Fibroblast of lung (primary cell): ENCODE results near the gene KRT2. TPM values are rescaled to one million over a fixed set of nuclear protein-coding genes. Genes with fewer than 3 reads are reported as not detected.

Experiments
- DNase-seq, 2 donors: peaks; one replicate each; pipeline versions ENCODE4 v3.0.0 to v3.0.0-alpha.2; 2010; ENCODE audit warnings: low read depth in 2 of 2
- H2AFZ ChIP-seq: 2 replicates; pipeline ENCODE4 v1.5.1; 2012; ENCODE audit warnings: low read length, control low read depth, inconsistent platforms
- H3K27ac ChIP-seq: 2 replicates; pipeline ENCODE4 v1.5.1; 2011; ENCODE audit warnings: low read length, control low read depth; ENCODE audit not compliant: insufficient read depth
- H3K27me3 ChIP-seq: 2 replicates; pipeline ENCODE4 v1.5.1; 2011; ENCODE audit warnings: mild to moderate bottlenecking, low read length; ENCODE audit not compliant: control insufficient read depth, insufficient read depth
- H3K36me3 ChIP-seq: 2 replicates; pipeline ENCODE4 v1.5.1; 2011; ENCODE audit warnings: low read length; ENCODE audit not compliant: control insufficient read depth, insufficient read depth
- H3K4me1 ChIP-seq: 2 replicates; pipeline ENCODE4 v1.5.1; 2011; ENCODE audit warnings: low read length; ENCODE audit not compliant: control insufficient read depth, insufficient read depth; ENCODE audit errors: extremely low read depth
- H3K4me2 ChIP-seq: 2 replicates; pipeline ENCODE4 v1.5.1; 2011; ENCODE audit warnings: low read length, control low read depth; ENCODE audit not compliant: insufficient read depth; ENCODE audit errors: extremely low read depth
- H3K4me3 ChIP-seq, 4 experiments: fragments of 200-600 bp in 1 of 4; sonication (generic) in 1 of 4; replicated peaks in 1 of 4; 2 replicates each; pipeline ENCODE4 v1.5.1; 2011 to 2016; ENCODE audit warnings: low read length in 4 of 4, low read depth in 3 of 4, mild to moderate bottlenecking in 3 of 4, control low read depth in 2 of 4, inconsistent platforms in 1 of 4, mixed read lengths in 1 of 4; ENCODE audit not compliant: insufficient read depth in 1 of 4; ENCODE audit errors: control extremely low read depth in 1 of 4
- H3K79me2 ChIP-seq: 2 replicates; pipeline ENCODE4 v1.5.1; 2012; ENCODE audit warnings: mild to moderate bottlenecking, low read length, inconsistent platforms; ENCODE audit not compliant: control insufficient read depth, insufficient read depth
- H3K9ac ChIP-seq: 2 replicates; pipeline ENCODE4 v1.5.1; 2011; ENCODE audit warnings: mild to moderate bottlenecking, low read length, control low read depth; ENCODE audit not compliant: insufficient read depth
- H3K9me3 ChIP-seq: 2 replicates; pipeline ENCODE4 v1.5.1; 2012; ENCODE audit warnings: low read depth, low read length; ENCODE audit not compliant: control insufficient read depth, insufficient read depth
- H4K20me1 ChIP-seq: 2 replicates; pipeline ENCODE4 v1.5.1; 2011; ENCODE audit warnings: low read length; ENCODE audit not compliant: control insufficient read depth, insufficient read depth; ENCODE audit errors: extremely low read depth
- CTCF ChIP-seq, 2 donors: IDR thresholded peaks in 1 of 2; conservative IDR thresholded peaks in 1 of 2; 1 replicate in 1 of 2; 2 replicates in 1 of 2; pipeline ENCODE4 v1.5.1; 2011 to 2012; ENCODE audit warnings: low read length in 2 of 2, control low read depth in 1 of 2, inconsistent platforms in 1 of 2, low read depth in 1 of 2, mild to moderate bottlenecking in 1 of 2
- EZH2 ChIP-seq: IDR thresholded peaks from 2 replicates; pipeline ENCODE4 v1.5.1; 2012; ENCODE audit warnings: low read length, control low read depth, mild to moderate bottlenecking; ENCODE audit errors: missing control alignments
- polyA plus RNA-seq, 2 donors: library from polyadenylated mRNA; depleted of rRNA in 1 of 2; stranded (reverse) in 1 of 2; unstranded in 1 of 2; fragments of >200 nt; gene quantifications; 2 replicates each; pipeline ENCODE4 v1.2.1, GENCODE V29; 2011 to 2012; ENCODE audit warnings: missing spikeins in 1 of 2
- total RNA-seq: library from RNA; depleted of rRNA; stranded (reverse); fragments of >200 nt; gene quantifications from 2 replicates; pipeline ENCODE4 v1.2.1, GENCODE V29; 2014

KRT2 gene
- total and polyA plus RNA-seq, 2 donors (not counting 1 experiment from before 2014, with no cell fraction given): not detected

- Histone ChIP-seq H3K4me3 (no peak overlapping the region), H3K9ac (no peak overlapping the region), H4K20me1 (no peaks in the 10 kb centered on the region), H3K79me2 (no peaks in the 10 kb centered on the region), H2AFZ (no peak overlapping the region), H3K4me2 (no peak overlapping the region), H3K4me1 (no peaks in the 10 kb centered on the region), H3K27ac (no peak overlapping the region), H3K9me3 (no peaks in the 10 kb centered on the region), H3K36me3 (no peaks in the 10 kb centered on the region), H3K27me3 (peaks cover 13% of the 10 kb centered on the region)
- no peak for DNase-seq
- TF ChIP-seq CTCF (conservative IDR thresholded peaks at IDR 0.05 in 1 of 2, IDR thresholded peaks at IDR 0.05 in 1 of 2; ENCODE audit: low read depth in 1 of 2, low read length in 2 of 2) (no peak), EZH2 (no peak)
Measured at GRCh38 chr12:52696588-52696987, 44.6 kb upstream of the KRT2 start.

DNA sequence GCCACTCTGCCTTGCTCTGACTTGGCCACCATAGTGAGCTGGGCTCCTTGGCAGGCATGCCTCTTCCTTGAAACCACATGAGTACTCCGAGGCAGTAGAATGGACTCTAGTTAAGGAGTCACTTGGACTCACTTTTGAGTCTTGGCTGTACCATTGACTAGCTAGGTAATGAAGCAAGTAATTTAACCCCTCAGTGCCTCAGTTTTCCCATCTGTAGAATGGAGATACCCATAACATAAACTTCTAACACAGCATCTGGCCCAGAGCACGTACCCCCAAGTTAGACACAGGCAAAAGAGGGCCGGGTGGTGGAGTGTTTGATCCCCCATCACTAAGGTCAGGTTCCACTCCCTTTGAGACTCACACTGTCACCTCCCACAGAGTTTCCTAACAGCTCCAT, 43.0 kb upstream of the KRT2 start:
- H3K27me3 ChIP-seq: peaks cover 26% of the 10 kb centered on the region

GRCh38 chr12:52694151-52694550, 42.1 kb upstream of the KRT2 start:
- no peaks in the 10 kb centered on the region for H4K20me1 ChIP-seq
- H3K9ac ChIP-seq: no peak overlapping the region
- H3K36me3 ChIP-seq: no peaks in the 10 kb centered on the region
- DNase-seq: no peak
- no peak overlapping the region for H3K4me2 ChIP-seq
- no peak overlapping the region for H3K4me3 ChIP-seq
- H3K27ac ChIP-seq: no peak overlapping the region
- H3K9me3 ChIP-seq: no peaks in the 10 kb centered on the region
- no peaks in the 10 kb centered on the region for H3K79me2 ChIP-seq
- H3K27me3 ChIP-seq: peaks cover 26% of the 10 kb centered on the region
- TF ChIP-seq EZH2: no peak
- no peak for TF ChIP-seq CTCF (conservative IDR thresholded peaks at IDR 0.05 in 1 of 2, IDR thresholded peaks at IDR 0.05 in 1 of 2; ENCODE audit: low read depth in 1 of 2, low read length in 2 of 2)
- no peak overlapping the region for H2AFZ ChIP-seq
- no peaks in the 10 kb centered on the region for H3K4me1 ChIP-seq

More for the DNA sequence above, 43.0 kb upstream of the KRT2 start:
- no peaks in the 10 kb centered on the region for H3K36me3 ChIP-seq
- H2AFZ ChIP-seq: no peak overlapping the region
- H3K79me2 ChIP-seq: no peaks in the 10 kb centered on the region
- no peaks in the 10 kb centered on the region for H3K4me1 ChIP-seq
- H3K4me2 ChIP-seq: no peak overlapping the region
- no peaks in the 10 kb centered on the region for H3K9me3 ChIP-seq
- no peak for DNase-seq
- no peak overlapping the region for H3K27ac ChIP-seq
- no peak overlapping the region for H3K4me3 ChIP-seq
- no peak overlapping the region for H3K9ac ChIP-seq
- H4K20me1 ChIP-seq: no peaks in the 10 kb centered on the region
- TF ChIP-seq CTCF (conservative IDR thresholded peaks at IDR 0.05 in 1 of 2, IDR thresholded peaks at IDR 0.05 in 1 of 2; ENCODE audit: low read depth in 1 of 2, low read length in 2 of 2): no peak
- no peak for TF ChIP-seq EZH2
